ENCODE data around the gene PSTPIP1.

DNA sequence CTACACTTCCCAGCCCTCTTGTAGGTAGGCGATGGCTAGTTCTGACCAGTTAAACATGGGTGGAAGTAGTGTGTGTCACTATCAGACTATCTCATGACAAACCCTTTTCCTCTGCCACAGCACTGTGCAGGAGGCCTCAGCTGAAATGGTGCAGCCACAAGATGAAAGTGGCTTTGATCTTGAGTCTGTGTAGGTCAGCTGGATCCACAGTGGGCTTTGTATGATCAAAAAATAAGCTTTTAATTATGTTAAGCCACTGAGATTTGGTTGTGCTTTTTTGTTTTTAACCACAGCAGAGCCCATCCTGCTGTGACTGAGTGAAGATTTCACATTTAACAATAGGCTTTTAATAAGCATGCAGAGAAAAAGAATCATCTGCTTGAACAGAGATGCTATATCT lies 43.7 kb upstream of the PSTPIP1 start:
- TF ChIP-seq POLR2A (IDR thresholded peaks at IDR 0.05) (no peak), CTCF (IDR thresholded peaks at IDR 0.05) (no peak), POLR2AphosphoS5 (IDR thresholded peaks at IDR 0.05) (no peak)
